Embryonic facial prominence (tissue), 1 donor: ENCODE measurements around the gene KCNJ6.
"Not testable (repeated sequence)": the region's sequence is repeated elsewhere in the genome, so short reads cannot be mapped to it uniquely, and the experiment has no call there.

Experiments
- DNase-seq: peaks from one replicate; pipeline ENCODE4 v3.0.0-alpha.2; 2016; ENCODE audit errors: extremely low spot score

KCNJ6 gene

GRCh38 chr21:37653201-37653600 lies 263.1 kb downstream of the KCNJ6 start:
- no peak for DNase-seq

GRCh38 chr21:37647781-37648180 lies 268.5 kb downstream of the KCNJ6 start:
- DNase-seq, result no peak

- DNase-seq, result not testable (repeated sequence)
Observed at GRCh38 chr21:37646761-37647160, 269.5 kb downstream of the KCNJ6 start.

DNA sequence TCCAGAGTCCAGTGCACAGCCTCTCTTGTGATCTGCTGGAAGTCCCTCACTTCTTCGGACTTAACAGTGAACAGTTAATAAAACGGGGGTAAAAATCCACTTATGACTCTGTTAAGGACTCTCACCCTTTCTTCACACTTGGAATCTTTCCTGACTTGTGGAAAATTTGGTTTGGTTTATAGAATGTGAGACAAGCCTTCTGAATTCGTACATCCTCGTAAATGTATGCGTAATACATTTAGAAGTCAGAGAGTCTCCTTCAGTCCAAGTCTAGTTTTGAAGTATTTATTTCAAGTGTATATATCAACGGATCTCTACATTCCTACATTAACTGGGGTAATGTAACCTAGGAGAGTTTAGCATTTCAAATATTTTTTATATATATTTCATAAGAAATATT lies 270.4 kb downstream of the KCNJ6 start:
- no peak for DNase-seq

GRCh38 chr21:37644636-37645035 lies 271.6 kb downstream of the KCNJ6 start:
- DNase-seq, result no peak

DNA sequence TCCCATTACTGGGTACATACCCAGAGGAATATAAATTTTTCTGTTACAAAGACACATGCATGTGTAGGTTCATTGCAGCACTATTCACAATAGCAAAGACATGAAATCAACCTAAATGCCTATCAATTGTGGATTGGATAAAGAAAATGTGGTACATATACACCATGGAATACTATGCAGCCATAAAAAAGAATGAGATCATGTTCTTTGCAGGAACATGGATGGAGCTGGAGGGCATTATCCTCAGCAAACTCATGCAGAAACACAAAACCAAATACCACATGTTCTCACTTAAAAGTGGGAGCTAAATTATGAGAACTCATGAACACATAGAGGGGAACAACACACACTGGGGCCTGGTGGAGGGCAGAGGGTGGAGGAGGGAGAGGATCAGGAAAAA lies 272.4 kb downstream of the KCNJ6 start:
- DNase-seq, result not testable (repeated sequence)

DNA sequence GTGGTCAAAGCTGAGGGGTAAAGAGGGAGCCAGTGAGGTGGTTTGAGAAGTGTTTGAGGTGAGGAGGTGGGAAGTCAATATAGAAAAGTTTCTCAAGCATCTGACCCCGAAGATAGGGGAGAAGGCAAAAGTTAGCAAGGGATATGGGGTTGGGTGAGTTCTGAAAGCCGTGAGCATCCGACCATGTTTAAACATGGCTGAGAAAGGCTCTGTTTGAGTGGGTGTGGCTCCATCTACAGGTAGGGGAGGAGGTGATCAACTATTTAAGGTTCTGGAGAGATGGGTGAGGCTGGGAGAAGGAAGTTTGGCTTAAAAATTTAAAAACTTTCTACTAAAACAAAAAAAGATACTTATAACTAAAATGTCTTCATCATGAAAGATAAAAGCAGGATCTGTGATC lies 273.8 kb downstream of the KCNJ6 start:
- no peak for DNase-seq

DNA sequence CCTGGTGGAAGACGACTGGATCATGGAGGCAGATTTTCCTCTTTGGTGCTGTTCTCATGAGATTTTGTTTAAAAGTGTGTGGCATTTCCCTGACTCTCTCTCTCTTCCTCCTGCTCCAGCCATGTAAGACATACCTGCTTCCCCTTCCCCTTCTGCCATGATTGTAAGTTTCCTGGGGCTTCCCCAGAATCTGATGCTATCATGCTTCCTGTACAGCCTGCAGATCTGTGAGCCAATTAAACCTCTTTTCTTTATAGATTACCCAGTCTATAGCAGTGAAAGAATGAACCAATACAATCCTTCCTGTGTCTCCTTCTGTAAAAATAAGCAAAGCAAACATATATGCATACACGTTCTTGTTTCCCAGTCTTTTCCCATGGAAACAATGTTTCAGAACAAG lies 276.5 kb downstream of the KCNJ6 start:
- DNase-seq, result no peak

GRCh38 chr21:37636152-37636860 lies 280.0 kb downstream of the KCNJ6 start:
- DNase-seq, result no peak

DNA sequence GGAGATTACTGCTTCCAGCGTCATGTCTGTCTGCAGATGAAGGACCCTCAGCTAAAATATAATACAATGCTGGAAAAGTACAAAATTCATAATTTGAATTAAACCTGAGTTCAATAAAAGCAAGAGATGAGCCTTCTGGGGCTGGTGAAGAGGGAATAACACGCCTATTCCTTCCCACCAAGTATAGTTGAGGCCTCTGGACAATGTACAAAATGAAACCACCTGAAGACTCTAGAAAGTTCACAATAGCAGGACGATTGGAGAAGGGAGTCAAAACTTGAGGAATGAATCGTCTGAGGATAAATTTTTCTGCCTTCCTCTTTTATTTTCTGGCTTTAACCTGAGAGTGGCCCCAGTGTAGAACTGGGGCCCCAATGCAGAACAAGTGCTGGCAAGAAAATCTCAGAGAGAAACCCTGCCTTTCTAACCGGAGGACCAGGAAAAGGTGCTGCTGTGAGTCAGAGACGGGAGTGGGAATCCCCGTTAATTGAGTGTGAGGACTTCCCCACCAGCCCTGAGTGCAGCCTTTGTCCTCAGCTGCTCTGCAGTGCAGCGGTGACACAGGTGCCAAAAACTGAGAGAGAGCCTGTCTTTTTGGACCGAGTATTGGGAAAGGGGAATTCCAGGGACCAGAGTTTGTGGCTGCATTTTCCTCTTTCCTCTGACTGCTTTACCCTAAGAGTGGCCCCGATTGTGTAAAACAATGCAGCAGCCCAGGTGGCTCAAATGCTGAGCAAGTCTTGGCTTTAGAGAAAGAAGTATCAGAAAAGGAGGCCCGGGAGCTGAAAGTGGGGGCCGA lies 284.7 kb downstream of the KCNJ6 start:
- DNase-seq, result no peak

DNA sequence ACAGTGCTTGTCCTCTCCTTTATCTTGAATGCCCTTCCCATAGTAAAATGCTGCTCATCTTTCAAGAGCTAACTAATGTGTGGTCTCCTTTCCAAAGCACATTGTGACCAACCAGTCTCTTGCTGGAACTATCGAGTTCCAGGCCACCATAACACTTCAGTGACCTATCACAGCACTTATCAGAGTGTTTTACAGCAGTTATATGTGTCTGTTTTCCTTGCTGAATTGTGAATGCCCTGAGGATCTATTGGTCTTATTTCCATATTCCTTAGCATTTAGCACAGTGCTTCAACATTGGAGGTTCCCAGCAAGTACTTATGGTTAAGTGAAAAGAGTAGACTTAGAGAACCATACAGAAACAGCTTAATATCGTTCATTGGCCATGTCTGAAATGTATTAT lies 285.4 kb downstream of the KCNJ6 start:
- DNase-seq, result no peak

DNA sequence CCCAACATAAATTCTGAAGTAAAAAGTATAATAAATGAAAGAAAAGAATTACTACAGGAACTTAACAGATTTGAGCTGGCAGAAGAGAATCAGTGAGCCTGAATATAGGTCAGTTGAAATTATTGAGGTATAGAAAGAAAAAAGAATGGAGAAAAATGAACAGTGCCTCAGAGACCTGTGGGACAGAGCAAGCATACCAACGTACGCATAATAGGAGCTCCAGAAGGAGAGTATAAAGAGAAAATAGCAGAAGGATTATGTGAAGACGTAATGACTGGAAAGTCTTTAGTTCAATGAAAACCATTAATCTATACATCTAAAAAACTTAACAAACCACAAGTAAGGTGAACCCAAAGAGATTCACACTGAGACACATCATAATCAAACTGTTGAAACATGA lies 287.9 kb downstream of the KCNJ6 start:
- DNase-seq, result no peak

GRCh38 chr21:37627561-37627960 lies 288.7 kb downstream of the KCNJ6 start:
- no peak for DNase-seq

DNA sequence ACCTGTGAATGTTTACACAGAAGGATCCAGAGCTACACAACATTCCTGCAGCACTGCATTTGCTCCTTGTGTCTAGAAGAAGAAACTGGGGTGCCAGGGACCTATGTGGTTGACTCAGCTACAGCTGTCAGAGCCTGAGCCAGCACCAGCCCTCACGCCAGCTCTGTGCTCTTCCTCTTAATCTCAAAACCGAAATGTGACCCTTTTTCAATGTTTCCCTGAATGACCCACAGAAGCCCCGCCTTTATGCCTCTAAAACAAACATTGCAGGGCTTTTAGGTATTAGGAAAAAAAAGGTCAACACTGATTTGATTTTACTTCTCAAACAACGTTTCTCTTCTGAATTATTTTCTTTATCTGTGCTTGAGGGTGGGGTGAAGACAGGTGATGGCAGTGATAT lies 289.2 kb downstream of the KCNJ6 start:
- no peak for DNase-seq

DNA sequence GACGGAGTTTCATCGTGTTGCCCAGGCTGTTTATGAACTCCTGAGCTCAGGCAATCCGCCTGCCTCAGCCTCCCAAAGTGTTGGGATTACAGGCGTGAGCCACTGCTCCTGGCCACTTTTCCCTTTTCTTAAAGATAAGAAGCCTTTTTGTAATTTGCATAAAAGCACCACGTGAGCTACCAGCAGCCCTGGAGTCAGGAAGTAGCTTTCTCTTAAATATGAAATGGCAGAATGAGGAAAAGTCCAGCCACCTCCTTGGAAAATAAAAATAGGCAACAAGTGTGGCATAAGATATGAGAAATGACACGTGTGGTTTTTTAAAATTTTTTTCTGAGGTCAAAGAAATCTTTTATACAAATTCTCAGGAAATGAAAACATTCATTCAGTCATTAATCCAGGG lies 289.9 kb downstream of the KCNJ6 start:
- no peak for DNase-seq

GRCh38 chr21:37623689-37624088 lies 292.6 kb downstream of the KCNJ6 start:
- no peak for DNase-seq

GRCh38 chr21:37623183-37623582 lies 293.1 kb downstream of the KCNJ6 start:
- no peak for DNase-seq

GRCh38 chr21:37622755-37623154 lies 293.5 kb downstream of the KCNJ6 start:
- no peak for DNase-seq

GRCh38 chr21:37620401-37620800 lies 295.9 kb downstream of the KCNJ6 start:
- DNase-seq, result no peak

- DNase-seq, result no peak
Observed at GRCh38 chr21:37619464-37619974, 296.7 kb downstream of the KCNJ6 start.

DNA sequence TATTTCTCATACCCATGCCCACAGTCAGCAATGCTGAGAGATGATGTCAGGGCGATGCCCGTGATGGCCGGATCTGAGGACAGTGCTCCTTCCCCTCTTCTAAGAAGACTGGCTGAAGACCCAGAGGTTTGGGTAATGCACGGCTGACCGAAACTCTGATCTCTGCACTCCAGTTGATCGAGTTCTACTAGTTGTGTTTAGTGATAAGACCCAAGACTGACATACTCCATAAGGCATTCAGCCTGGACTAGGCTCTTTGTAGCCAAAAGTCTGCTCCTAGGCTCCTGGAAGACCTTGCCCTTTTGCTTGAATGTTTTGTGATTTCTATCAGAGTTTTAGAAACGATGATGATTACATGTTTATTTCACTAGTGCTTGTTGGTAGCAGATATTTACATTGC lies 298.2 kb downstream of the KCNJ6 start:
- no peak for DNase-seq

DNA sequence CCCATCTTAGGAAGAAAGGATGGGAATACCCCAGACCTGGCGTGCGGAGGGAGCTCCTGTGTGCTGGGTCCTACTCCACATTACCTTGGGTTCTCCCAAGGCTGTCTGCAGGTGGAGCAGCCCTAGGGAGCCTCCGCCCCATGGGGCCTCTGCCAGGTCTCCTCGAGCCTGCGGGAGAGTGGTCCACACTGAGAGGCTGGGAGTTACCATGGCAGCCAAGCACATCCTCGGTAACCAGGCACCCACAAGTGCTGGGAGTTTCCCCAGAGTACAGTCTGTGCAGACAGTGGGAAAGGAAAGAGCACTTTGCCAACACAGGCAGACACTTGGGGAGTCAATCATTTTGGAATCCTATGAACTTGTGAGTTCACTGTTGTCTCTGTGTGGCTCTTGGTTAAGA lies 300.3 kb downstream of the KCNJ6 start:
- no peak for DNase-seq

DNA sequence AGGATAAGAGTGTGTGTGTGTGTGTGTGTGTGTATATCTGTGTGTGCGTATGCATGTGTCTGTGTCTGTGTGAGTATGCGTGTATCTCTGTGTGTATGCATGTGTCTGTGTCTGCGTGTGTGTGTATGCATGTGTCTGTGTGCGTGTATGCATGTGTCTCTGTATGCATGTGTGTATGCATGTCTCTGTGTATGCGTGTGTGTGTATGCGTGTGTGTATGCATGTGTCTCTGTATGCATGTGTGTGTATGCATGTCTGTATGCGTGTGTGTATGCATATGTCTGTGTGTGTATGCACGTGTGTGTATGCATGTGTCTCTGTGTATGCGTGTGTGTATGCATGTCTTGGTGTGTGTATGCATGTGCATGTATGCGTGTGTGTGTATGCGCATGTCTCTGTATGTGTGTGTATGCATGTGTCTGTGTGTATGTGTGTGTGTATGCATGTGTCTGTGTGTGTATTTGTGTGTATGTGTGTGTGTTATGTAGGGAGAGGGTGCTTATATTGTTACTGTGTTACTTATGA lies 301.8 kb downstream of the KCNJ6 start:
- DNase-seq, result no peak
